BJ (cell line): ENCODE results near the gene MTHFD1L. TPM values are rescaled to one million over a fixed set of nuclear protein-coding genes. Genes with fewer than 3 reads are reported as not detected.

ENCODE experiments used
- CTCF ChIA-PET: fragments of 350-600 bp; formaldehyde crosslinking; extraction: SDS; loops from one replicate; lab custom pipeline; 2021; ENCODE audit warnings: antibody characterized with exemption, inconsistent platforms; lab: Yijun Ruan, JAX
- POLR2A ChIA-PET: fragments of 300-600 bp; sonication (Branson Sonifier 250); formaldehyde crosslinking; extraction: SDS; loops from one replicate; lab custom pipeline; 2021; ENCODE audit warnings: antibody characterized with exemption; lab: Charles Lee
- DNase-seq: peaks from one replicate; pipeline ENCODE4 v3.0.0-alpha.2; 2011; ENCODE audit warnings: low read depth
- H3K27me3 ChIP-seq: 2 replicates; pipeline ENCODE4 v1.6.0; 2011; ENCODE audit warnings: low read length; ENCODE audit not compliant: control insufficient read depth, insufficient read depth
- H3K36me3 ChIP-seq: 2 replicates; pipeline ENCODE4 v1.5.1; 2011; ENCODE audit warnings: low read length; ENCODE audit not compliant: control insufficient read depth, insufficient read depth
- H3K4me3 ChIP-seq: 2 replicates; pipeline ENCODE4 v1.5.1; 2011; ENCODE audit warnings: low read depth, mild to moderate bottlenecking, control low read depth, low read length
- CTCF ChIP-seq: IDR thresholded peaks from 2 replicates; pipeline ENCODE4 v1.5.1; 2011; ENCODE audit warnings: low read depth, mild to moderate bottlenecking, control low read depth, inconsistent platforms, low read length, moderate library complexity; ENCODE audit not compliant: insufficient read depth
- polyA plus RNA-seq: library from polyadenylated mRNA; depleted of rRNA; stranded (reverse); fragments of >200 nt; gene quantifications from 2 replicates; pipeline ENCODE4 v1.2.3, GENCODE V29; 2011

Gene MTHFD1L
- polyA plus RNA-seq, 1 experiment: 58.9 TPM

DNA sequence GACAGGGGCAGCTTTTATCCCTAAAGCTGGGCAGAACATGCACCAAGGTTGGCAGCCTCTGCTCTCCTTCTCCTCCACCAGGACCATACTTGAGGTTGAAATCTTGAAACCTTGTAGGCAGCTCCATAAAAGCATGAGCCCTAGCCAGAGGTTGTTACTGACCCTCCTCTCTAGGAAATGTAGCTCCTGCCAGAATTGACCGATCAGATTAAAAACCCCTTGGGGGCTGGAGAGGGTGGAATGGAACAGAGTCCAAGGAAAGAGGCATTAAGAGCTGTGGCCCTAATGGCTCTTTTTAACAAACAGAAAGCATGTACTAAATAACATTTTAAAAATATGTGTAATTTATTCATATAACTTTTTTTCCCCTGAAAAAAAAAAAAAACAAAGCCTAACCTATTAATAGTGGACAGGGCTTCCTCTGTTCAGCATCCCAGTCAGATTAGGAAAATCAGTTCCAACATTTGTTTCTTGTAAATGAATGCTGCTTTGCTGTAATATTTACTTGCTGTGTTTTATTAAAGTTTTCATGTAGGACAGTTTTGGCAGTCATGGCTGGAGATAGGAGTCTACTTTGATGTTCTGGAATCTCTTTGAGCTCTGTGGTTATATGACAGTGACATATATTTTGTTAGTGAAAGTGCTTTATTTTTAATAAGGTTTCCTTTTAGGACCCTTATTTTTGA is 41.3 kb downstream of the MTHFD1L start:
- DNase-seq: no peak
- POLR2A ChIA-PET: no interaction called here
- CTCF ChIA-PET: interaction anchor here (0.6 kb wide), 1 partner anchor 498 kb away, joined by 4 read pairs; no protein-coding TSS in a partner anchor
- no peaks in the 10 kb centered on the region for H3K27me3 ChIP-seq
- no peak for TF ChIP-seq CTCF
- no peak overlapping the region for H3K4me3 ChIP-seq
- H3K36me3 ChIP-seq: peaks cover 10% of the 10 kb centered on the region

GRCh38 chr6:150907383-150907782 is 41.9 kb downstream of the MTHFD1L start:
- peaks cover 11% of the 10 kb centered on the region for H3K36me3 ChIP-seq
- no peaks in the 10 kb centered on the region for H3K27me3 ChIP-seq
- no peak for TF ChIP-seq CTCF
- ChIA-PET POLR2A (interaction anchor here (0.6 kb wide), 1 partner anchor 32 kb away, joined by 4 read pairs; no protein-coding TSS in a partner anchor), CTCF (interaction anchor here (0.6 kb wide), 1 partner anchor 14 kb away, joined by 3 read pairs; no protein-coding TSS in a partner anchor)
- no peak overlapping the region for H3K4me3 ChIP-seq
- no peak for DNase-seq

GRCh38 chr6:150908901-150909300 is 43.4 kb downstream of the MTHFD1L start:
- ChIA-PET CTCF (interaction anchor here (0.8 to 2.2 kb wide), 4 partner anchors 11 to 415 kb away, joined by 3 to 5 read pairs (median 4); no protein-coding TSS in a partner anchor), POLR2A (no interaction called here)
- Histone ChIP-seq H3K4me3 (no peak overlapping the region), H3K27me3 (no peaks in the 10 kb centered on the region), H3K36me3 (peaks cover 11% of the 10 kb centered on the region)
- no peak for TF ChIP-seq CTCF
- no peak for DNase-seq

DNA sequence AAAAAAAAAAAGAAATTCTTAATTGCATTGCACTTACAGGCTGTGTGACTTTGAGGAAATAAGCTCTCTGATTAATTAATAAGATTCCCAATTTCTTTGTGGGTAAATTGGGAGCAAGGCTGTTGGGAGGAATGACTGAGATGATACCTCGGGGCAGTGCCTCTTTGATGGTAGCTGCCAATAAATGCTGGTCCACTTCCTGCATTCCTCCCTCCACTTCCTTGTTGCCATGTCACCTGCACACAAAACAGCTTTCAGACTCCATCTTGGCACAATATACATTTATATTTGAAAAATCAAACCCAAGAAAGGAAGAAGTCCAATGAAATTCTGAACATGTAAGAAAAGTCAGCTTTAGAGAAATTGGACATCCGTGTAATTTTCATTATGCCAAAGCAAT is 45.1 kb downstream of the MTHFD1L start:
- Histone ChIP-seq H3K36me3 (peaks cover 11% of the 10 kb centered on the region), H3K27me3 (no peaks in the 10 kb centered on the region), H3K4me3 (no peak overlapping the region)
- TF ChIP-seq CTCF: no peak
- no peak for DNase-seq
- CTCF ChIA-PET: interaction anchor here (0.7 to 2.2 kb wide), 2 partner anchors 19 to 414 kb away, joined by 4 to 5 read pairs; no protein-coding TSS in a partner anchor
- POLR2A ChIA-PET: no interaction called here

- CTCF ChIA-PET: interaction anchor here (0.8 to 1.7 kb wide), 4 partner anchors 12 to 410 kb away, joined by 3 to 9 read pairs (median 4); no protein-coding TSS in a partner anchor
- TF ChIP-seq CTCF: no peak
- Histone ChIP-seq H3K4me3 (no peak overlapping the region), H3K36me3 (peaks cover 5% of the 10 kb centered on the region), H3K27me3 (no peaks in the 10 kb centered on the region)
- POLR2A ChIA-PET: interaction anchor here (0.7 kb wide), 1 partner anchor 403 kb away, joined by 5 read pairs; no protein-coding TSS in a partner anchor
- no peak for DNase-seq
Measured at GRCh38 chr6:150914372-150914771, 48.9 kb downstream of the MTHFD1L start.
